ENCODE results near the gene NAPEPLD. TPM values are rescaled to one million over a fixed set of nuclear protein-coding genes. Genes with fewer than 3 reads are reported as not detected.
"Not testable (repeated sequence)": the region's sequence is repeated elsewhere in the genome, so short reads cannot be mapped to it uniquely, and the experiment has no call there.

The NAPEPLD gene
- total RNA-seq, 2 experiments from 2014 or later: 7.2 to 7.4 TPM

DNA sequence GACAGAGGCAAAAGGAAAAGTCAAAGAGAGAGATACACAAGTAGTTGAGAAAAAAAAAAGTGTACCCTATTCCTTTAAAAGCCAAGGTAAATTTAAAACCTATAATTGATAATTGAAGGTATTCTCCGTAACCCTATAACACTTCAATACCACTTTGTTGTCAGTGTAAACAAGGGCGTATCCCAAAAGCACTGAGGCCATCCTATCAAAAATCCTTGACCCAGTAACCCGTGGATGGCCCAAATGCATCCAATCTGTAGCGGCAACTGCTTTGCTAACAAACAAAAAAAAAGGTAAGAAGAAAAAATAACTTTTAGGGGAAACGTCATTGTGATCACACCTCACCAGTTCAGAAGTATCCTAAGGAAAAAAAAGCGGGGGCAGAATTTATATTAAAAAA, 5.1 kb upstream of the NAPEPLD start:
- H3K27me3 Mint-ChIP-seq: peaks cover 2% of the 10 kb centered on the region
- ChIA-PET POLR2A (no interaction called here), CTCF (interaction anchor here (0.6 kb wide), 1 partner anchor 8 kb away, joined by 4 read pairs; no protein-coding TSS in a partner anchor)
- H3K4me3 Mint-ChIP-seq: no peak overlapping the region
- DNase-seq: no peak
- no peak overlapping the region for H3K27ac Mint-ChIP-seq
- peaks cover 8% of the 10 kb centered on the region for H3K9me3 Mint-ChIP-seq
- H3K4me1 Mint-ChIP-seq: peaks cover 24% of the 10 kb centered on the region
- H3K36me3 Mint-ChIP-seq (ENCODE audit: low read depth): peaks cover 10% of the 10 kb centered on the region

GRCh38 chr7:103152744-103153617, 4.1 kb upstream of the NAPEPLD start:
- DNase-seq; H3K36me3 Mint-ChIP-seq (ENCODE audit: low read depth); H3K4me3 Mint-ChIP-seq; H3K27me3 Mint-ChIP-seq; H3K27ac Mint-ChIP-seq; POLR2A ChIA-PET; CTCF ChIA-PET; H3K9me3 Mint-ChIP-seq: not testable (repeated sequence)
- H3K4me1 Mint-ChIP-seq: peaks cover 31% of the 10 kb centered on the region

- DNase-seq; H3K27ac Mint-ChIP-seq; POLR2A ChIA-PET; H3K36me3 Mint-ChIP-seq (ENCODE audit: low read depth); H3K27me3 Mint-ChIP-seq; H3K4me3 Mint-ChIP-seq; H3K9me3 Mint-ChIP-seq: not testable (repeated sequence)
- peaks cover 37% of the 10 kb centered on the region for H3K4me1 Mint-ChIP-seq
- CTCF ChIA-PET: interaction anchor here (2.0 kb wide), 1 partner anchor 11 kb away, joined by 8 read pairs; no protein-coding TSS in a partner anchor
These were observed 3.2 kb upstream of the NAPEPLD start for GRCh38 chr7:103151993-103152676.

DNA sequence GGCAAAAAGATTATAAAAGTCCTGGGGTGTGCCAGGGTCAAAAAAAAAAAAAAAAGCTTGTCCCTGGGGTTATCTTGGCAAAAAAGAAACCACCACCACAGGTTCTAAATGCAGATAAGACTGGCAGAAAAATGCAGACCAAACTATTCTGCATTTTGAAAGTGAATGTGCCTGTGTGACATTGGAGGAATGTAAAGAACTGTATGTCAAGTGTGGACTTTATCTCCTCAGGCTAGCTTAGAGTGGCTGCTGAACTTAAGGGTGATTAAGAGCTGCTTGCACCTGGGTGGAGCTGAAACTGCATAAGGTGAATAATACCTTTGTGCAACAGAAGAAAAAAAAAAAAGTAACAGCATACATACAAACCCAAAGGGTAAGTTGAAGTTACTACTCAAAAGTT, 1.3 kb upstream of the NAPEPLD start:
- peaks cover 32% of the 10 kb centered on the region for H3K4me1 Mint-ChIP-seq
- peaks cover 8% of the 10 kb centered on the region for H3K9me3 Mint-ChIP-seq
- DNase-seq: no peak
- H3K4me3 Mint-ChIP-seq: peak overlapping the region; percentile 47
- ChIA-PET CTCF (interaction anchor here (2.0 kb wide), 1 partner anchor 9 kb away, joined by 8 read pairs; no protein-coding TSS in a partner anchor), POLR2A (no interaction called here)
- H3K27ac Mint-ChIP-seq: peak overlapping the region; percentile 99
- H3K36me3 Mint-ChIP-seq (ENCODE audit: low read depth): peaks cover 10% of the 10 kb centered on the region
- no peaks in the 10 kb centered on the region for H3K27me3 Mint-ChIP-seq

DNA sequence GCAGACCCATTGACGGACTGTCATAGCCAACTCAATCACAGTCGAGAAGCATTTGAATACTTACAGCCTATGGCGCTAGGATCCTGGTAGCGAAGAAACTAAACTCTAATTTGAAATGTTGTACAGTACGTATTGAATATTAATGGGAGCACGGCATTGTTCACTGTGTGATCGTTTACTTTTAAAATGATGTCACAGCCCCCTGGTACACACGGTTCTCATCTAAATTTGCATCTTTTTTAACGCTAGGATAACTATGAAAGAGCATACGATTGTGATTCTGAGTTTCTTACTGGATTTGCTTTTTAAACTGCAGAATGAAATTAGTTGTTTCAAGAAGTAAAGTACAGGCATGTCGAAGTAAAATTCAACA, 895 bp upstream of the NAPEPLD start:
- peaks cover 32% of the 10 kb centered on the region for H3K4me1 Mint-ChIP-seq
- peaks cover 10% of the 10 kb centered on the region for H3K36me3 Mint-ChIP-seq (ENCODE audit: low read depth)
- peaks cover 8% of the 10 kb centered on the region for H3K9me3 Mint-ChIP-seq
- H3K27ac Mint-ChIP-seq: peak overlapping the region; percentile 99
- DNase-seq: no peak
- POLR2A ChIA-PET: interaction anchor here (0.6 kb wide), 1 partner anchor 762 kb away, joined by 3 read pairs; no protein-coding TSS in a partner anchor
- CTCF ChIA-PET: no interaction called here
- H3K27me3 Mint-ChIP-seq: no peaks in the 10 kb centered on the region
- peak overlapping the region; percentile 91 for H3K4me3 Mint-ChIP-seq

DNA sequence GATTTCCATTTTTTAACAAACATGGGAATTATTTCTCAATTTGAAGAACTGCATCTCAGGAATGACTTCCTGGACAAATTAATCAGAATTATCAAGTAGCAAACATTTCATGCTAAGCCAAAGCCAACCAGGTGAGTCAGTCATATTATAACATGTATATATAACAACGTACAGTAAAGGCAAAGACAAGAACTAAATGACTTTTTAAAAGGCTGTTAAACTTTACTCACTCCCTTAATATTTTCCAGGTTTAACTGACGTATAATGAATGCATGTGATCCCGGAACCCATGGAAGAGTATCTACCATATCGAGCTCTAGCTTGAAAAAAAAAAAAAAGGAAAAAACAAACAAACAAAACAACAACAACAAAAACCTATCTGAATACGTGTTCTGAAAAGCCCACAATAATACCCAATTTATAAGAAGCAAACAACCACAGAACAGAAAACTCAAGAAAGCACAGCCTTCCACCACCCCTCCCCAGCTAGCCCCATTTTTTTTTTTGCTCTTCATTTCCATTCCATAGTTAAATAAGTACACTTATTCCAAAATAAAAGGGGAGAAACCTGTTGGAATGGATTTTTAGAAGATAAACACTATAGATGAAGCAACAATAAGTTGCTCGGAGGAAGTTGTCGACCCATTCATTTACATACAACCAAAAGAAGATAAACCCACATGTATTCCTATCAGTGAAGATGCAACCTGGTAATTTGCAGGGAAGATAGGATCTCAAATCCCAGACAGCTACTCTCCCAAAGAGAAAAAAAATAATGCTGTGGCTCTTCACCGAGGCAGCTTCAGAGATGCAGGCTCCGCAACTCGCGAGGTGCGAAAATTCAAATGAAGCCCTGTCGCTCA, 537 bp downstream of the NAPEPLD start:
- peaks cover 8% of the 10 kb centered on the region for H3K9me3 Mint-ChIP-seq
- no peak for DNase-seq
- peak overlapping the region; percentile 99 for H3K27ac Mint-ChIP-seq
- ChIA-PET CTCF (interaction anchor here (0.6 to 1.0 kb wide), 2 partner anchors 74 to 1820 kb away, joined by 3 read pairs; partner anchors contain the start of genes ARMC10 and FBXL13), POLR2A (no interaction called here)
- H3K4me3 Mint-ChIP-seq: peak overlapping the region; percentile 91
- H3K36me3 Mint-ChIP-seq (ENCODE audit: low read depth): peaks cover 10% of the 10 kb centered on the region
- H3K4me1 Mint-ChIP-seq: peaks cover 30% of the 10 kb centered on the region
- no peaks in the 10 kb centered on the region for H3K27me3 Mint-ChIP-seq

DNA sequence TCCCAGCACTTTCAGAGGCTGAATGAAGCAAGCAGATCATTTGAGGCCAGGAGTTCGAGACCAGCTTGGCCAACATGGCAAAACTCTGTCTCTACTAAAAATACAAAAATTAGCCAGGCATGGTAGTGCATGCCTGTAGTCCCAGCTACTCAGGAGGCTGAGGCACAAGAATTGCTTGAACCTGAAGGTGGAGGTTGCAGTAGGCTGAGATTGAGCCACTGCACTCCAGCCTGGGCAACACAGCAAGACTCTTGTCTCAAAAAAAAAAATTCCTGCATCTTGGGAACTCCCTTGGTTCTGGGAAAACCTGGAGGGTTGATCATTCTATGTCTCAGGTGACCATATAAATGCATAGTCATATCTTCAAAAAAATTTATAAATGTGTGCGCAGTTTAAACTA, 4.1 kb downstream of the NAPEPLD start:
- H3K27ac Mint-ChIP-seq; H3K27me3 Mint-ChIP-seq; POLR2A ChIA-PET; DNase-seq; H3K36me3 Mint-ChIP-seq (ENCODE audit: low read depth); H3K9me3 Mint-ChIP-seq; H3K4me3 Mint-ChIP-seq: not testable (repeated sequence)
- peaks cover 24% of the 10 kb centered on the region for H3K4me1 Mint-ChIP-seq
- CTCF ChIA-PET: interaction anchor here (2.2 kb wide), 1 partner anchor 14 kb away, joined by 7 read pairs; no protein-coding TSS in a partner anchor

- ChIA-PET CTCF (interaction anchor here (2.2 kb wide), 1 partner anchor 13 kb away, joined by 7 read pairs; no protein-coding TSS in a partner anchor), POLR2A (no interaction called here)
- Mint-ChIP-seq H3K36me3 (ENCODE audit: low read depth) (peaks cover 5% of the 10 kb centered on the region), H3K27me3 (no peaks in the 10 kb centered on the region), H3K4me1 (peaks cover 20% of the 10 kb centered on the region), H3K4me3 (no peak overlapping the region), H3K27ac (no peak overlapping the region), H3K9me3 (no peaks in the 10 kb centered on the region)
- no peak for DNase-seq
These were observed 5.0 kb downstream of the NAPEPLD start for GRCh38 chr7:103143868-103144267.

GRCh38 chr7:103142494-103142893, 6.4 kb downstream of the NAPEPLD start:
- Mint-ChIP-seq H3K9me3 (no peaks in the 10 kb centered on the region), H3K27ac (no peak overlapping the region), H3K27me3 (no peaks in the 10 kb centered on the region), H3K36me3 (ENCODE audit: low read depth) (peaks cover 5% of the 10 kb centered on the region), H3K4me1 (peaks cover 11% of the 10 kb centered on the region), H3K4me3 (no peak overlapping the region)
- no peak for DNase-seq
- POLR2A ChIA-PET: no interaction called here
- CTCF ChIA-PET: interaction anchor here (2.8 kb wide), 1 partner anchor 9 kb away, joined by 8 read pairs; no protein-coding TSS in a partner anchor

DNA sequence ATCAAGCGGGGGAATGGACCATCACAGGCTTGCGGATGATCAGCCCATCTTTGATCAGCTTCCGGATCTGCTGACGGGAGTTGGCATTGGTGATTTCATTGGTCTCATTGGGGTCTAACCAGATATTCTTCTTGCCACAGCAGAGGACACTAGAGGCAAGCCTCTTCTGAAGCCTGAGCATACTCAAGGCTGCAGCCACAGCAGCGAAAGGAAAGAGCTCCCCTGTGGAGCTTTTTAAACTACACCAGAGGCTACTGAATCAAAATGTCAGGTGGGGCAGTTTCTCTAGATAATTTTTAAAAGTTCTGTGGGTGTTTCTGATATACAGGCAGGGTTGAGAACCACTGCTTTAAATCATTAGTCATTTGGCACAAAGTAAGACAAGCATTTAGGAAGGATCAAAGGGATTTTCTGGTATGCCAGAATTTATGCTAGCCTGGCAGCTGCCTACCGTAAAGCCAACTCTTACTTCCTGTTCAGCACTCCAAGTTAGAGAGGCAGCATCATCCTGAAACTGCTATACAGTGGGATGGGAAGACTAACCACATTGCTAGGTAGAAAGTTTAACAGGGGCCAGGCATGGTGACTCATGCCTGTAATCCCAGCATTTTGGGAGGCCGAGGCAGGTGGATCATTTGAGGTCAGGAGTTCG, 7.0 kb downstream of the NAPEPLD start:
- Mint-ChIP-seq H3K9me3 (no peaks in the 10 kb centered on the region), H3K27me3 (no peaks in the 10 kb centered on the region), H3K27ac (no peak overlapping the region), H3K4me1 (peaks cover 5% of the 10 kb centered on the region), H3K4me3 (no peak overlapping the region), H3K36me3 (ENCODE audit: low read depth) (peaks cover 5% of the 10 kb centered on the region)
- no peak for DNase-seq
- ChIA-PET CTCF (interaction anchor here (1.2 to 2.8 kb wide), 2 partner anchors 9 to 11 kb away, joined by 3 to 8 read pairs; no protein-coding TSS in a partner anchor), POLR2A (no interaction called here)

DNA sequence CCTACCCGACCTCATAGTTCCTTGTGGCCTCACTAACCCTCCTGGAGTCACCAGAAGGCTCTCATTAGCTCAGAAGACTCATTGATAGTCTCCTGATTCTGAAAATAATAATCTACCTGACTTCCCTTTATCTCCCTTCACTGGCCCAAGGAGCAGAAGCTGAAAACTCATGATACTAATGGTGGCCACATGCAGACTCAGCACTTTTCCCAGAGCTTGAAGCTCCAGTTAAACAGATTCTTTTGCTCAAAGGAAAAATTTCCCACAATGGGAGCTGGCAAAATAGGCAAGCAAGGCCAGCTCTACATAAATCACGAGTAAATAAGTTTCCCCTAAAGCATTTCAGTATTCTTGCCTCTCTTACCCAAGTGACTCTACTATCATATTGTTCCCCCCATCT, 8.2 kb downstream of the NAPEPLD start:
- Mint-ChIP-seq H3K36me3 (ENCODE audit: low read depth) (peaks cover 5% of the 10 kb centered on the region), H3K9me3 (no peaks in the 10 kb centered on the region), H3K27ac (no peak overlapping the region), H3K27me3 (no peaks in the 10 kb centered on the region), H3K4me3 (no peak overlapping the region), H3K4me1 (peaks cover 4% of the 10 kb centered on the region)
- CTCF ChIA-PET: interaction anchor here (2.8 kb wide), 1 partner anchor 10 kb away, joined by 8 read pairs; no protein-coding TSS in a partner anchor
- DNase-seq: no peak
- POLR2A ChIA-PET: no interaction called here

DNA sequence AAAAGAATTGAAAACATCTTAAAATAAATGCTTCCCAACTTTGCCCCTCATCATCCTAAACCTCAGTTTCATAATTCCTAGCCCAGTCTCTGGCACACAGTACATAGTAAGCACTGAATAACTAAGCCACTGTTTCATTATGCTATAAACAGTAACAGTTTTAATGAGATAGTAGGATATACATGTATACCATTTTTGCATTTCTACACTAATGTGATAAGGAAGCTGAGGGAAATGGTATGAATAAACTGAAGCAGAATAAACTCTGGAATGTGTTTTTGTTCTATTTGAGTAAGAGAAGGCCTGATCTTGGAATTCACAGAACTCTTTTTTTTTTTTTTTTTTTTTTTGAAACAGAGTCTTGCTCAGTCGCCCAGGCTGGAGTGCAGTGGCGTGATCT, 8.8 kb downstream of the NAPEPLD start:
- peaks cover 5% of the 10 kb centered on the region for H3K36me3 Mint-ChIP-seq (ENCODE audit: low read depth)
- ChIA-PET CTCF (interaction anchor here (2.8 kb wide), 1 partner anchor 11 kb away, joined by 8 read pairs; no protein-coding TSS in a partner anchor), POLR2A (no interaction called here)
- H3K9me3 Mint-ChIP-seq: no peaks in the 10 kb centered on the region
- H3K4me3 Mint-ChIP-seq: no peak overlapping the region
- peaks cover 4% of the 10 kb centered on the region for H3K4me1 Mint-ChIP-seq
- H3K27ac Mint-ChIP-seq: no peak overlapping the region
- H3K27me3 Mint-ChIP-seq: no peaks in the 10 kb centered on the region
- no peak for DNase-seq

All from activated CD4-positive, alpha-beta T cell treated with anti-CD3 and anti-CD28 coated beads, Interleukin-2, amount 10 ng/mL, durations not matched to agents 7 days and 5 days (primary cell).